ENCODE data around the gene COA1.

GRCh38 chr7:43612599-43613589, 116.4 kb downstream of the COA1 start:
- TF ChIP-seq EZH2phosphoT487 (IDR thresholded peaks at IDR 0.05; ENCODE audit: insufficient read depth, low read depth) (no peak), EZH2 (IDR thresholded peaks at IDR 0.05; ENCODE audit: insufficient read depth, poor library complexity, severe bottlenecking) (no peak)
